Astrocyte of the spinal cord (primary cell): ENCODE data around the gene CREB5.

Experiments
- DNase-seq: peaks from one replicate; pipeline ENCODE4 v3.0.0; 2011; ENCODE audit warnings: low read depth, low spot score
- H3K4me3 ChIP-seq: 2 replicates; pipeline ENCODE4 v1.5.1; 2011; ENCODE audit warnings: low read depth, mild to moderate bottlenecking, low read length, moderate library complexity
- in situ Hi-C: cut with HindIII; loops from 2 replicates; pipeline ENCODE4 v1.10.0; 2017; ENCODE audit warnings: low sequenced_read_pairs
- TF ChIP-seq, protein P1 (sequence below): IDR thresholded peaks from 2 replicates; pipeline ENCODE4 v1.5.1; 2012; ENCODE audit warnings: low read depth, mild to moderate bottlenecking, low read length, inconsistent platforms

Gene CREB5

DNA sequence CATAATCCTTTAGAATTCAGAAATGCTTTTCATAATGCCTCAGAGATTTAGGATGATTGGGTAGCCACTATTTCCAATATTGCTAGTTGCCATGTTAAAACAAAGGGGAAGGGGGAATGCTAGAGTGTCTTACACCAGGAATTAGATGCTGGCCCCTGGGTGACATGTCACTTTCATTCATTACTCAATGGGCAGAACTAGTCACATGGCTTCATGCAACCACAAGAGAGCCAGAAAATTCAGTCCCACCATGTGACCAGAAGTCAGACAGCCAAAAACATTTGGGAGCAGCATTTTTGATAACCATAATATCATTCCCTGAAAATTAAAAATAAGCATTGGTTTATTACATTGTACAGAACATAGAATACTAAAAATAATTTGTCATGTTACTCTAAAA lies 81.2 kb downstream of the CREB5 start:
- DNase-seq, result no peak
- no peak overlapping the region for H3K4me3 ChIP-seq
- in situ Hi-C loops, result no loop called here

DNA sequence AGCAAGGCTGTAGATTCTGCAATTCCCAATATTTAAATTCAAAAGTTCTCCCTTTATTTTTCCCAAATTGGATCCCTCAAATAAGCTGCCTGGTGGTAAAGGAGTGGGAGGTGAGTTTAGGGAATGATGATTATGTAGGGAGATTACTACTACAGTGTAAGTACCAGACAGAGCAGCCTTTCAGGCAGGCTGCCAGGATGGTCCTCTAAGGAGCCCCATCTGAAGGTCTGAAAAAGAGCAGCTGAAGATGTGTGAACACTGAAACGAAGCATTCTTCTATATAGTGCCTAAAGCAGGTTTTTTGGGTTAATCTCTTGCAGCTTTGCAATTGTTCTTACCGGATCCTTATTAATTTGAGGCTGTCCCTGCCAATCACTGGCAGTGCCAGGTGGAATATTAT lies 84.7 kb downstream of the CREB5 start:
- DNase-seq, result no peak
- H3K4me3 ChIP-seq, result no peak overlapping the region
- in situ Hi-C loops, result no loop called here
- TF ChIP-seq, protein P1, sequence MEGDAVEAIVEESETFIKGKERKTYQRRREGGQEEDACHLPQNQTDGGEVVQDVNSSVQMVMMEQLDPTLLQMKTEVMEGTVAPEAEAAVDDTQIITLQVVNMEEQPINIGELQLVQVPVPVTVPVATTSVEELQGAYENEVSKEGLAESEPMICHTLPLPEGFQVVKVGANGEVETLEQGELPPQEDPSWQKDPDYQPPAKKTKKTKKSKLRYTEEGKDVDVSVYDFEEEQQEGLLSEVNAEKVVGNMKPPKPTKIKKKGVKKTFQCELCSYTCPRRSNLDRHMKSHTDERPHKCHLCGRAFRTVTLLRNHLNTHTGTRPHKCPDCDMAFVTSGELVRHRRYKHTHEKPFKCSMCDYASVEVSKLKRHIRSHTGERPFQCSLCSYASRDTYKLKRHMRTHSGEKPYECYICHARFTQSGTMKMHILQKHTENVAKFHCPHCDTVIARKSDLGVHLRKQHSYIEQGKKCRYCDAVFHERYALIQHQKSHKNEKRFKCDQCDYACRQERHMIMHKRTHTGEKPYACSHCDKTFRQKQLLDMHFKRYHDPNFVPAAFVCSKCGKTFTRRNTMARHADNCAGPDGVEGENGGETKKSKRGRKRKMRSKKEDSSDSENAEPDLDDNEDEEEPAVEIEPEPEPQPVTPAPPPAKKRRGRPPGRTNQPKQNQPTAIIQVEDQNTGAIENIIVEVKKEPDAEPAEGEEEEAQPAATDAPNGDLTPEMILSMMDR, result no peak

More for the DNA sequence above, 81.2 kb downstream of the CREB5 start:
- TF ChIP-seq, protein P1, result no peak

DNA sequence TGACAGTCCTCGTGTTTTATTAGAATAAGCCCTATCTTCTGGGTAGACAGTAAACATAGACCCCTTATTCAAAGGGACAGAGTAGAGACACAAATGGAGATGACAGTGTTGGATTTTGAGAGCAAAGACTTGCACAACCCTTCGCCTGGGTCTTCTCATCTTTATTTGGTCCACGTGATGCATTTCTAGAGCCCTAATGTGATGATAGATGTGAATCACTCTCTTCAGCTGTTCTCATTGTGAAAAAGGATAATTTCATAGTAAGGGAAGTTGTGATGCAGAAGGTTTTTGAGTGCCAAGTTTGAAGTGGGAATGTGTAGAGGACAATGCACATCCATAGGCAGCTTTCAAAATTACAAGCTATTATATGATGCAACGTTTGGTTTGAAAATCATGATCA lies 86.3 kb downstream of the CREB5 start:
- no peak for DNase-seq
- no peak overlapping the region for H3K4me3 ChIP-seq
- in situ Hi-C loops, result no loop called here
- TF ChIP-seq, protein P1, result no peak

DNA sequence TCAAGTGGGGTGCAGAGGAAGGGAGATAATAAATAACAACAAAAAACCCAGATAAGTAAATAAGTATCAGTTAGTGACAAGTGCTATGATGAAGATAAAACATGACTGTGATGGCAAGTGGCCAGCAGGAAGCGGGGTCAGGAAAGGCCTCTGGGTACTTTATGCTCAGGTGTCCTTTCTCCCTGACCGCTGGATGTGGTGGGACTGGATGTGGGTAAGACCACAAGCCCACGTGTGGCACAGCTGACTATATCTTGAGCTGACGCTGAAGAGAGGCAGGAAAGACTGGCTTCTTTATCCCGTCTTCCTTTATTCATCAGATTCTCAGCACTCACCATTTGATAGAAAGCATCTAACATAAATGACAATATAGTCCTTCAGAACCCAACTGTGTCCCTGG lies 87.8 kb downstream of the CREB5 start:
- TF ChIP-seq, protein P1, result no peak
- H3K4me3 ChIP-seq, result no peak overlapping the region
- no peak for DNase-seq
- in situ Hi-C loops, result no loop called here

DNA sequence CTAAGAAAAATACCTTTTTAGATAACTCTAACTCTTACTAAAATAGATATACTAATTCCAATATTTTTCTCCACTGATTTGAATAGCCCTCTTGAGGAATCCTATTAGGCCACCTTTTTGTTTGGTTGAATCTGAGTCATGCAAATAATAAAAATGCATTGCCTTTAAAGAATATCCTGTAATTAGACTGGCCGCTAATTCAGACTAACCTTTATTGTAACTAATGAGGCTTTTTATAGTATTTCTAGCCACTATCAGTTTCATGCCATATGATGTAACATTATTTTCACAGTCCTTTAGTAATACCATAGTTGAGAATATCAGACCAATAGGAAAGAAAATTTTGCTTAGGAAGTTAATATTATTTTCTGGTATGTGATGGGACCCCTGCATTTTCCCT lies 90.1 kb downstream of the CREB5 start:
- no peak for DNase-seq
- no peak overlapping the region for H3K4me3 ChIP-seq
- in situ Hi-C loops, result no loop called here
- TF ChIP-seq, protein P1, result no peak

DNA sequence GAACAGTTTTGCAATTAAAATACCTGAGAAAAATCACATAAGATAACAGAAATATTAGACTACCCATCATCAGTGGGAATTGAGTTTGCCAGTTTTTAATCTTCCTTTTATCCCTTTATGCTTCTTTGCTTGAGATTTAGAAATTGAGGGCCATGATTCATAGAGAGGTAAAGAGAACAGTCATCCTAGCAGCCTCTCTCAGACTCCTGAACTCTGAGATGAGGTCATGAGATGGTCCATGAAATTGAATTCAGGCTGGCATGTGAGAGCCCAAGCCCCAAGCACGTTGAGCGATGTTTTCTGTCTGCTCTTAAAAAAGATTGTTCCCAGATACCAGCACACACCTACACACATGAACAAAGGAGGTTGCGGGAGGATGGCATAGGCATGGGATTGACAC lies 91.1 kb downstream of the CREB5 start:
- H3K4me3 ChIP-seq, result no peak overlapping the region
- in situ Hi-C loops, result no loop called here
- TF ChIP-seq, protein P1, result no peak
- DNase-seq, result no peak

DNA sequence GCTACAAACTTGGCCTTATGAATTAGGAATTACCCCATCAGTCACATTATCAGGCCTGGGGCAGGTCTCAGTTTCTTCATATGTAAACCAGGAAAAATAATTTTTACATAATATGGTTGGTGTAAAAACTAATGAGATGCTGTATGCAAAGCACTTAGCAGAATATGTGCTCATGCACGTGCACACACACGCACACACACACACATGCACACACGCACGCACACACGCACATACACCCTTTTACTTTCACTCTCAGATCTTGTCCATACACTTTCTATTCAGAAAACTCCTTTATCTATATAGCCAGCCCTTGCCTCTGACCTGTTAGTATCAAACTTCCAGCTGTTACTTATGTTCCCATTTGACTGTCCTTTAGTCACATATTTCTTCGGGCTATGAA lies 92.7 kb downstream of the CREB5 start:
- in situ Hi-C loops, result no loop called here
- DNase-seq, result no peak
- H3K4me3 ChIP-seq, result no peak overlapping the region
- TF ChIP-seq, protein P1, result no peak
